Measurements from ENCODE around the gene PTPN23. TPM values are rescaled to one million over a fixed set of nuclear protein-coding genes. Genes with fewer than 3 reads are reported as not detected.
A peak's percentile ranks its signal among the peaks of the same experiment; 100 is the strongest.

Gene PTPN23
- total and polyA plus RNA-seq, 9 of the 15 experiments (the other 6 are each of a cell fraction or from before 2014, with no cell fraction given): 0.41 to 58.7 (median 7.2) TPM

DNA sequence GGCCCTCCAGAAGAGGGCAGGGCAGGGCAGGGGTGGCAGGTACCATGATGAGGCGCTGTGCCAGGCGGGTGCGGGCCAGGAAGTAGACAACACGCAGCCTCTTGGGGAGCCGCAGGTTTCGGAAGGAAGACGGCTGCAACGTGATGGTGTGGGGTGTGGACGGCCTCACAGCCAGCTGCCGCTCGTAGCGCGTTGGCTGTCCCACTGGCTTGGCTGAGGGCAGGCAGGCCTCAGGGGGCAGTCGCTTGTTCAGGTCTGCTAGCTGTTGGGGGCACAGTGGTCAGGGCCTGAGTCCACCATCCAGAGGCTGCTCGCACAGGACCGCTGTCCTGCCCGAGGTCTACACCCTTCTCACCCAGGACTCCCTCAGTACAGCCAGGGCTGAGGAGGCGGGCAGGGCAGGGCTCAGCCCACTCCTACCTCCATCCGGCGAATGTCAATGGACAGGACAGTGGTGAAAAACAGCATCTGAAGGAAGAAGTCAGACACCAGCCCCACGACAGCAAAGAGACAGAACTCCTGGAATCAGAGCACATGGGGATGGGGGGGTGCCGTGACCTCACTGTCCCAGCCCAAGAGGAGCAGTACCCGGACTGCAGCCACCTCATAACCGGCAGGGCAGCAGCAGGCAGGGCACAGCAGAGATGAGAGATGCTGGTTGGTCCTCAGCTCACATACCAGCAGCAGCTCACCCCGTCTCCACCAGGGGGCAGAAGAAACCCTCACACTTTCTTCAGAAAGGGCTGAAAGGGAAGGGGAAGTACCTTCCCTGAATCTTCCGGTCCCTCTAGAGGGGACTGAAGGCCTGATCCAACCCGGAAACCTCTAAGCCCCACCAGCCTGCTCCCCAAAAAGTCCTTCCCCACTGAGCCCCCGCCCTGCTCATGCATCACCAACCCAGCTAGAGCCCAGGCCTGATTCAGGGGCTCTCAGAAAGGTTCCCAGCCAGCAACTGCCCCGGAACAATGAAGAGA is 40.0 kb downstream of the PTPN23 start (continued):
- TF ChIP-seq E2F3 (CRISPR knock-in tag; IDR thresholded peaks at IDR 0.05) (no peak), ATF7 (IDR thresholded peaks at IDR 0.05) (peak; percentile 48), XRCC3 (IDR thresholded peaks at IDR 0.05) (no peak), CREM (IDR thresholded peaks at IDR 0.05; ENCODE audit: low read depth) (no peak), NBN (IDR thresholded peaks at IDR 0.05; ENCODE audit: low read depth) (no peak; the same call in 1 of the 2 replicates), STAG1 (CRISPR knock-in tag; IDR thresholded peaks at IDR 0.05; ENCODE audit: borderline replicate concordance) (peak; percentile 83), ZNF76 (CRISPR knock-in tag; IDR thresholded peaks at IDR 0.05; ENCODE audit: borderline replicate concordance) (no peak), HDAC3 (IDR thresholded peaks at IDR 0.05; ENCODE audit: borderline replicate concordance, partially characterized antibody) (no peak), TCF3 (CRISPR knock-in tag; IDR thresholded peaks at IDR 0.05) (peak; percentile 13; the same call in 1 of the 2 replicates), CSDE1 (IDR thresholded peaks at IDR 0.05) (no peak), RCOR1 (IDR thresholded peaks at IDR 0.05; ENCODE audit: borderline replicate concordance in 1 of 2, low read depth in 2 of 2, low read length in 2 of 2) (peak; percentile 32 to 91; a peak in 3 of 4 replicates), CHD2 (IDR thresholded peaks at IDR 0.05; ENCODE audit: low read depth, low read length) (no peak), EHMT2 (IDR thresholded peaks at IDR 0.05) (no peak), NONO (IDR thresholded peaks at IDR 0.05; ENCODE audit: low read depth in 2 of 2, low read length in 1 of 2) (0 out of 4 replicates have a peak, but pooled peaks of 1 of the 2 experiments have one; percentile 10), ZZZ3 (IDR thresholded peaks at IDR 0.05) (no peak), TAF1 (IDR thresholded peaks at IDR 0.05; ENCODE audit: control insufficient read depth, extremely low read depth, insufficient read depth, low read length, severe bottlenecking) (peak; percentile 3)
- TF ChIP-seq, protein P1, sequence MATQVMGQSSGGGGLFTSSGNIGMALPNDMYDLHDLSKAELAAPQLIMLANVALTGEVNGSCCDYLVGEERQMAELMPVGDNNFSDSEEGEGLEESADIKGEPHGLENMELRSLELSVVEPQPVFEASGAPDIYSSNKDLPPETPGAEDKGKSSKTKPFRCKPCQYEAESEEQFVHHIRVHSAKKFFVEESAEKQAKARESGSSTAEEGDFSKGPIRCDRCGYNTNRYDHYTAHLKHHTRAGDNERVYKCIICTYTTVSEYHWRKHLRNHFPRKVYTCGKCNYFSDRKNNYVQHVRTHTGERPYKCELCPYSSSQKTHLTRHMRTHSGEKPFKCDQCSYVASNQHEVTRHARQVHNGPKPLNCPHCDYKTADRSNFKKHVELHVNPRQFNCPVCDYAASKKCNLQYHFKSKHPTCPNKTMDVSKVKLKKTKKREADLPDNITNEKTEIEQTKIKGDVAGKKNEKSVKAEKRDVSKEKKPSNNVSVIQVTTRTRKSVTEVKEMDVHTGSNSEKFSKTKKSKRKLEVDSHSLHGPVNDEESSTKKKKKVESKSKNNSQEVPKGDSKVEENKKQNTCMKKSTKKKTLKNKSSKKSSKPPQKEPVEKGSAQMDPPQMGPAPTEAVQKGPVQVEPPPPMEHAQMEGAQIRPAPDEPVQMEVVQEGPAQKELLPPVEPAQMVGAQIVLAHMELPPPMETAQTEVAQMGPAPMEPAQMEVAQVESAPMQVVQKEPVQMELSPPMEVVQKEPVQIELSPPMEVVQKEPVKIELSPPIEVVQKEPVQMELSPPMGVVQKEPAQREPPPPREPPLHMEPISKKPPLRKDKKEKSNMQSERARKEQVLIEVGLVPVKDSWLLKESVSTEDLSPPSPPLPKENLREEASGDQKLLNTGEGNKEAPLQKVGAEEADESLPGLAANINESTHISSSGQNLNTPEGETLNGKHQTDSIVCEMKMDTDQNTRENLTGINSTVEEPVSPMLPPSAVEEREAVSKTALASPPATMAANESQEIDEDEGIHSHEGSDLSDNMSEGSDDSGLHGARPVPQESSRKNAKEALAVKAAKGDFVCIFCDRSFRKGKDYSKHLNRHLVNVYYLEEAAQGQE (IDR thresholded peaks at IDR 0.05; ENCODE audit: borderline replicate concordance): peak; percentile 87
- TF ChIP-seq, protein P1 (CRISPR knock-in tag; IDR thresholded peaks at IDR 0.05; ENCODE audit: low read depth): no peak
